NB4 (cell line): ENCODE data around the gene AOC3.
A peak's percentile ranks its signal among the peaks of the same experiment; 100 is the strongest.

Experiments
- DNase-seq: peaks from one replicate; pipeline ENCODE4 v3.0.0; 2010; ENCODE audit warnings: low read depth
- H3K4me3 ChIP-seq: one replicate; pipeline ENCODE4 v1.5.1; 2011; ENCODE audit warnings: mild to moderate bottlenecking, low read depth, low read length, moderate library complexity
- CTCF ChIP-seq: IDR thresholded peaks from one replicate; pipeline ENCODE4 v1.5.1; 2012; ENCODE audit warnings: low read depth, low read length
- MAX ChIP-seq: IDR thresholded peaks from 2 replicates; pipeline ENCODE4 v1.6.1; 2011; ENCODE audit warnings: low read depth, low read length
- MYC ChIP-seq: IDR thresholded peaks from 2 replicates; pipeline ENCODE4 v1.6.1; 2011; ENCODE audit warnings: low read depth, low read length
- POLR2A ChIP-seq: IDR thresholded peaks from 2 replicates; pipeline ENCODE4 v1.6.1; 2011; ENCODE audit warnings: mild to moderate bottlenecking; ENCODE audit not compliant: insufficient read length; ENCODE audit errors: extremely low read depth

AOC3 gene

DNA sequence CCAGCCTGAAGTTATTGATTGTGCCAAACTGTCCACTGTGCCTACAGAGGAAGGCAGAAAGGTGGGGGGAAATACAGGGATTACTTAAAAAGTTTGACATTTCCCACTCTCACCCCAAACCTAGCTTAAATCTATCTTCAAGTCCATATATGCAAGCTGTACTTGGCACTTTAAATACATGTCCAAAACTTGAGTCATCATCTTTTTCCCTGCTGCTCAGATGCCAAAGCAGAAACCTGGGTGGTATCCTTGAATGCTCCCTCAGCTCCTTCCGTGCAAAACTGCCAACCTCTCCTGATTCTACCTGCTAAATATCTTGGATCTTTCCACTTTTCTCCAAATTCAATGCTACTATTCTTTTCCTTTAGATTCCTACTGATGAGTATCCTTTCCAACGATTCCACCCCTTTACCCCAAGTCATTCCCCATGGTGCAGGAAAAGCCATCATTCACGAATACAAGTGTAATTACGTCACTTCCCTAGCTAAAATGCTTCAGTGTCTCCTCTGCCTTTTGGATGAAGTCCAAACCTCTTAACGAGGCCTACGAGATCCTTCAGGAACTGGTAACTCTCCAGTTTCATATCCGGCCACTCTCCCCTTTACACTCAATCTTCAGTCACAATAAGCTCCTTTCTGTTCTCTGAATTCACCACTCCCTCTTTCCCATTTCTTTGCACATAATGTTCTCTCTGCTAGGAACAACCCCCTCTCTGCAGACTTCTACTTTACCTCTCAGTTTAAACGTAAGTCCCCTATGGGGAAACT, 36.2 kb upstream of the AOC3 start:
- DNase-seq = no peak
- no peak overlapping the region for H3K4me3 ChIP-seq
- TF ChIP-seq MYC = no peak
- no peak for TF ChIP-seq CTCF
- TF ChIP-seq MAX = no peak
- TF ChIP-seq POLR2A = no peak

DNA sequence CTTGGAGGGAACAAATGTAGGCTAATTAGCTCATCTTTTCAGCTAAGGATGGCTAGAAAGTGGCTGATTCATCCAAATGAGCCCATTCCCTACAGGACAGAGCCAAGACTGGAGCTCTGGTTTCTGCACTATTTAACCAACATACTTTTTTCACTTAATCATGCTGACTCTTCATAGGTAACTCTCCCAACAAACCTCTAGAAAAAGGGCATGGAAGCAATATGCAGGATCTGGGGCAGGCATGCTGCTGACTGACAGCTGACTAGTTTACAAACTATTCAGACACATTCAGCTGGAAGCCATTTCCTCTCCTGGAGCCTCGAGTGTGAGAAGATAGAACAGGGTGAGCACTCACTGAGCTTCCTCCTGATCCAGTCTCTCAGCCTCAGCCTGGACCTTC, 33.1 kb upstream of the AOC3 start:
- no peak overlapping the region for H3K4me3 ChIP-seq
- no peak for TF ChIP-seq MAX
- TF ChIP-seq MYC = no peak
- no peak for TF ChIP-seq POLR2A
- TF ChIP-seq CTCF = no peak

DNA sequence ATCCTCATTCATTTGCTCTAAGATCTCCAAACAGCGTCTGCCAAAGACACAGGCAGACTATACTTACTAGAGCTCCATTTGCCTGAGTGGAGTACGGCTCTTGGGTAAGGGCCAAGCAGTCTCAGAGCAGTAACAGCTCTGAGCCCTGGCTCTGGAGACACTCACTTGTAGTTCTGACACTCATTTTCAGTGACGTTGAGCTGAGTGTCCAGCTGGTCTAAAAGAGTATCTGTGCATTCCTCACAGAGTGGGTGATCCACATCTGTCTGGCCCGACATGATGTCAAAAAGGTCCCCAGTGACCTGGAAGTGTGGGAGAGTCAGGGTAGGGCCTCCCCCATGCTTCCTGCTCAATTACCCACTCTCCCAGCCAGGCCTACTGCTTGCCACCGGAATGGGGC, 32.6 kb upstream of the AOC3 start:
- no peak overlapping the region for H3K4me3 ChIP-seq
- TF ChIP-seq POLR2A (no peak), MAX (no peak), CTCF (no peak), MYC (no peak)
- no peak for DNase-seq

More for the DNA sequence above, 33.1 kb upstream of the AOC3 start:
- no peak for DNase-seq

GRCh38 chr17:42819939-42820535, 31.0 kb upstream of the AOC3 start:
- TF ChIP-seq CTCF (peak; percentile 85), MAX (no peak)
- H3K4me3 ChIP-seq = no peak overlapping the region
- DNase-seq = peak; percentile 75

- DNase-seq = no peak
- H3K4me3 ChIP-seq = no peak overlapping the region
- no peak for TF ChIP-seq POLR2A
- TF ChIP-seq MYC = no peak
- no peak for TF ChIP-seq CTCF
- TF ChIP-seq MAX = no peak
These were observed 29.8 kb upstream of the AOC3 start for GRCh38 chr17:42821176-42821575.

DNA sequence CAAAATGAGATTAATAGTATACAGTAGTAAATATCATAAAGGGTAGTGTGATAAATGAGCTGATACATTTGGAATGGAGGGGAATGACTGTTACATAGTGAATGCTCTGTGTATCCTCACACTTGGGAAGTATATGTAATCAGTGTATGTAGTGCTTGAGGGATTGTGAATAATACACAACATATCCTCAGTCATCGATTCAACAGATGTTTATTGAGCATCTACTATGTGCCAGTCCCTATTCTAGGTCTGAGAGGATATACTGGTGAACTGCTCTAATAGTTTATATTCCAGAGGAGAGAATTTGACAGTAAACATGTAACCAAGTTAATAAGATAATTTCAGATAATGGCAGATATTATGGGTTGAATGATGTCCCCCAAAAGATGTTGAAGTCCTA, 23.5 kb upstream of the AOC3 start:
- TF ChIP-seq POLR2A (no peak), MYC (no peak), CTCF (no peak), MAX (no peak)
- DNase-seq = no peak
- H3K4me3 ChIP-seq = no peak overlapping the region
